ENCODE data around the gene OSBPL5. TPM values are rescaled to one million over a fixed set of nuclear protein-coding genes. Genes with fewer than 3 reads are reported as not detected.

Gene OSBPL5
- total RNA-seq, 1 experiment from 2014 or later, result not detected

DNA sequence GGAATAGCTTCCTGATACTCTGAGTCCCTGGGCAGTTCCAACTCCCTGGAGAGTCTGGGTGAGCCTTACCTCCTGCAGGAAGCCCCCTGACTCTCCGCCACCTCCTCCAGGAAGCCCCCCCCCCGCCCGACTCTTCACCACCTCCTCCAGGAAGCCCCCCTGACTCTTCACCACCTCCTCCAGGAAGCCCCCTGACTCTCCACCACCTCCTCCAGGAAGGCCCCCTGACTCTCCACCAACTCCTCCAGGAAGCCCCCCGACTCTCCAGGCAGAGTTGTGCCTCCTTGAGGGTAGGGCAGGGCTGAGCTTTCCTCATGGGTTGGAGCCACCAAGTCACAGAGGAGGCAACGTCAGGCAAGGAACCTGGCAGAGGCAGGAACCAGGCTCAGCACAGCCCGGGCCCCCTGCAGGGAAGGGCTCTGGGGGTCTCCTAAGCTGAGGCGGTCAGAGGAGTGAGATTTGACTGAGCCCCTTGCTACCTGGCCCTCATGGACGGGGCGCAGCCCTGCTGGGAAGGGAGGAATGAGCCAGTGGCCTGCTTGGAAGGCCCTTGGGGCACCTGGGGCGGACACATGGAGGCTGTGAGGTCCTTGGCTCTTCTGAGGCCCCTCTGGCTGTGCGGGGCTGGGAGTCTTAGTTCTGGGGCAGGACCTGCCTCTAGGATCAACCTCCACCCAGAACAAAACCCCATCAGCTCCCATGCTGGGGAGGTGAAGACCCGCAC is 35.4 kb upstream of the OSBPL5 start:
- H2AFZ ChIP-seq (ENCODE audit: low read length), result no peak overlapping the region
- no peaks in the 10 kb centered on the region for H3K9me3 ChIP-seq (ENCODE audit: low read length)
- no peak overlapping the region for H3K4me2 ChIP-seq (ENCODE audit: low read depth, low read length, poor library complexity, severe bottlenecking)
- no peaks in the 10 kb centered on the region for H3K79me2 ChIP-seq (ENCODE audit: low read length)
- DNase-seq, result no peak
- H3K27ac ChIP-seq (ENCODE audit: low read length), result no peak overlapping the region
- H4K20me1 ChIP-seq (ENCODE audit: insufficient read depth, low read depth, low read length), result no peaks in the 10 kb centered on the region
- no peak overlapping the region for H3K4me3 ChIP-seq (ENCODE audit: low read length)
- H3K9ac ChIP-seq (ENCODE audit: low read length), result no peak overlapping the region
- no peaks in the 10 kb centered on the region for H3K36me3 ChIP-seq (ENCODE audit: insufficient read depth, low read length)
- no peaks in the 10 kb centered on the region for H3K9me2 ChIP-seq (replicated peaks; ENCODE audit: insufficient read depth, low read length)
- H3K4me1 ChIP-seq (ENCODE audit: low read length), result peaks cover 5% of the 10 kb centered on the region
- no peaks in the 10 kb centered on the region for H3K27me3 ChIP-seq (ENCODE audit: low read length)

DNA sequence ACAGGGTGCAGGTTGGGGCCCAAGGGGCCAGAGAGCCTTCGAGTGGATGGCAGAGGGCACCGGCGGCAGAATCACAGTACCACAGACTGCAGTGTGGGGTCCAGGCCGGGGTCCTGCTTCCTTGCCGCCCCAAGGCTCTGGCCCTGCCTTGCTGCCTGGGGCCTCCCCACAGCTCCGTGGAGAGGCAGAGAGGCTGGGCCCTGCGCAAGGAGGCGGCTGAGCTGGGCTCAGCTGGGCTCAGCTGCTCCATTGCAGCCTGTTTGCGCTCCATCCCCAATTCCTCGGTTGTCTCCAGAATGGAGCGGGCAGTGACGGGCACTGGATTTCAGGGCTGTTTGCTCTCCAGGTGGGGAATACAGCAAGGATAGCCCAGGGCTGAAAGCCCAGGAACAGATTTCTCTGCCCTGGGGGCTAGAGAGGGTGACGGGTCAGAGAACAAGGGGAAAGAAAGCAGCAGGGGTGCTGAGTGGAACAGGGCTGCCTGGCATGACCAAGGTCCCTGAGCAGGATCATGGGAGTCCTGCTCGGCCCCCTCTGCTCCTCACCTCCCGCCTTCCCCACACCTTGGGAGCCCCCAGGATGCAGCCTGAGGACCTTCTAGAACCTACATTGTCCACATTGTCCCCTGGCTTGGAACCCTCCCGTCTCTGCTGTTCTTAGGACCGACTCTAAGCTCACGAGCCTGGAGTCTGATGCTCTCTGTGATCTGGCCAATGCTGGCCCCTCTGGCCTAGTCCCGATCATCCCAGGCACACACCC is 34.6 kb upstream of the OSBPL5 start:
- Histone ChIP-seq H3K4me2 (ENCODE audit: low read depth, low read length, poor library complexity, severe bottlenecking) (no peak overlapping the region), H3K27me3 (ENCODE audit: low read length) (no peaks in the 10 kb centered on the region), H4K20me1 (ENCODE audit: insufficient read depth, low read depth, low read length) (no peaks in the 10 kb centered on the region)

DNA sequence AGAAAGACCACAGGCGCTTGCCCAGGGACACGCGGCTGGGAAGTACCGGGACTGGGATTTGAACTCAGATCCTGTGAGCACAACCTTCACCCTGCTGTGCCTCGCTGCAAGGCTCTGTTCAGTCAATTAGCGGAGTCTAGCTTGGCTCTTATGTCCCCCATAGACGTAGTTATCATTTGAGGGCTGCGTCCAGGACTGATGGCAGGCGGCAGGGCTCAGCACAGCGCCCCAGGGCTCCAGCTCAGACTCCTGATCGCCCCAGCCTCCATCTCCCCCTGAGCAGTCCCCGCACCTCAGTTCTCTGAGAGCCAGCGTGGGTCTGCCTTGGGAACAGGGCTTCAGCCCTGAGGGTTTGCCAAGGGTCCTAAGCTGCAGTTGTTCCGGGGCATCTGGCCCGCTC is 33.7 kb upstream of the OSBPL5 start:
- no peak overlapping the region for H3K9ac ChIP-seq (ENCODE audit: low read length)
- no peak overlapping the region for H3K4me3 ChIP-seq (ENCODE audit: low read length)
- no peaks in the 10 kb centered on the region for H3K9me2 ChIP-seq (replicated peaks; ENCODE audit: insufficient read depth, low read length)
- H3K79me2 ChIP-seq (ENCODE audit: low read length), result no peaks in the 10 kb centered on the region
- no peaks in the 10 kb centered on the region for H3K36me3 ChIP-seq (ENCODE audit: insufficient read depth, low read length)
- no peaks in the 10 kb centered on the region for H3K9me3 ChIP-seq (ENCODE audit: low read length)
- no peaks in the 10 kb centered on the region for H3K27me3 ChIP-seq (ENCODE audit: low read length)
- peaks cover 5% of the 10 kb centered on the region for H3K4me1 ChIP-seq (ENCODE audit: low read length)
- H4K20me1 ChIP-seq (ENCODE audit: insufficient read depth, low read depth, low read length), result no peaks in the 10 kb centered on the region
- no peak overlapping the region for H3K27ac ChIP-seq (ENCODE audit: low read length)
- H2AFZ ChIP-seq (ENCODE audit: low read length), result no peak overlapping the region
- no peak for DNase-seq
- no peak overlapping the region for H3K4me2 ChIP-seq (ENCODE audit: low read depth, low read length, poor library complexity, severe bottlenecking)

More for the DNA sequence above, 34.6 kb upstream of the OSBPL5 start:
- H3K9me2 ChIP-seq (replicated peaks; ENCODE audit: insufficient read depth, low read length), result no peaks in the 10 kb centered on the region
- H3K4me3 ChIP-seq (ENCODE audit: low read length), result no peak overlapping the region
- no peaks in the 10 kb centered on the region for H3K9me3 ChIP-seq (ENCODE audit: low read length)
- no peak overlapping the region for H3K27ac ChIP-seq (ENCODE audit: low read length)
- H3K36me3 ChIP-seq (ENCODE audit: insufficient read depth, low read length), result no peaks in the 10 kb centered on the region
- H3K4me1 ChIP-seq (ENCODE audit: low read length), result peaks cover 5% of the 10 kb centered on the region
- H3K9ac ChIP-seq (ENCODE audit: low read length), result no peak overlapping the region
- no peak for DNase-seq
- H3K79me2 ChIP-seq (ENCODE audit: low read length), result no peaks in the 10 kb centered on the region
- no peak overlapping the region for H2AFZ ChIP-seq (ENCODE audit: low read length)

DNA sequence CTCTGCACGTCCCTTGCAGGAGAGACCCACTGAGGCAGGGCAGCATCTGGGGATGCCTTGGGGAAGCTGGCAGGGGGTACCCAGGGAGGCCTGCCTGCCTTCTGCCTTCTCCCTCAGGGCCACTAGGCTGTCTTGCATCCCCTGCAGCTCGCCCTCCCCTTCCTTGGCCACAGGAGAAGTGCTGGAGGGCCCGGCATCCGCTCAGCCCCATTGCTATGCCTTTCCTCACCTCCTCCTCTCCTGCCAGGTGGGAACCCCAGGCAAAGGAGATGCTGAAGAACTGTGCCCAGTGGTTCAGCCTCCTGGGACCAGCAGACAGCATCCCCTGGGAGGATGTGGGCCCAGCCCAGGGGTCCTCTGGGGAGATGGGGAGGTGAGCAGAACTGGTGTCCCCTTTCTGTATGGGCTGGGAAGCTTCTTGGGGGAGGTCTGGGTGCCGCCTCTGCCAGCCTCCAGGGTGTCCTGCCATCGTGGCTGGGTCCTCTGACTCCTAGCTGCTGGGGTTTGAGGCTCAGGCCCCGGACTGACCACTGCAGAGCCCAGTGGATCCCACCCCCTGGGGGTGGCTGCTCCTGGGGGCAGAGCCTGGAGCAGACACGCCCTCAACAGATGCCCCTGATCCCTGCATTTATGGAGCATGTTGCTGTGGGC is 32.9 kb upstream of the OSBPL5 start:
- H4K20me1 ChIP-seq (ENCODE audit: insufficient read depth, low read depth, low read length), result no peaks in the 10 kb centered on the region
- no peaks in the 10 kb centered on the region for H3K9me3 ChIP-seq (ENCODE audit: low read length)
- no peaks in the 10 kb centered on the region for H3K79me2 ChIP-seq (ENCODE audit: low read length)
- DNase-seq, result no peak
- H3K4me3 ChIP-seq (ENCODE audit: low read length), result no peak overlapping the region
- H3K9ac ChIP-seq (ENCODE audit: low read length), result no peak overlapping the region
- no peak overlapping the region for H3K4me2 ChIP-seq (ENCODE audit: low read depth, low read length, poor library complexity, severe bottlenecking)
- no peaks in the 10 kb centered on the region for H3K36me3 ChIP-seq (ENCODE audit: insufficient read depth, low read length)
- peaks cover 5% of the 10 kb centered on the region for H3K4me1 ChIP-seq (ENCODE audit: low read length)
- H3K9me2 ChIP-seq (replicated peaks; ENCODE audit: insufficient read depth, low read length), result no peaks in the 10 kb centered on the region
- no peaks in the 10 kb centered on the region for H3K27me3 ChIP-seq (ENCODE audit: low read length)
- no peak overlapping the region for H2AFZ ChIP-seq (ENCODE audit: low read length)
- H3K27ac ChIP-seq (ENCODE audit: low read length), result no peak overlapping the region

DNA sequence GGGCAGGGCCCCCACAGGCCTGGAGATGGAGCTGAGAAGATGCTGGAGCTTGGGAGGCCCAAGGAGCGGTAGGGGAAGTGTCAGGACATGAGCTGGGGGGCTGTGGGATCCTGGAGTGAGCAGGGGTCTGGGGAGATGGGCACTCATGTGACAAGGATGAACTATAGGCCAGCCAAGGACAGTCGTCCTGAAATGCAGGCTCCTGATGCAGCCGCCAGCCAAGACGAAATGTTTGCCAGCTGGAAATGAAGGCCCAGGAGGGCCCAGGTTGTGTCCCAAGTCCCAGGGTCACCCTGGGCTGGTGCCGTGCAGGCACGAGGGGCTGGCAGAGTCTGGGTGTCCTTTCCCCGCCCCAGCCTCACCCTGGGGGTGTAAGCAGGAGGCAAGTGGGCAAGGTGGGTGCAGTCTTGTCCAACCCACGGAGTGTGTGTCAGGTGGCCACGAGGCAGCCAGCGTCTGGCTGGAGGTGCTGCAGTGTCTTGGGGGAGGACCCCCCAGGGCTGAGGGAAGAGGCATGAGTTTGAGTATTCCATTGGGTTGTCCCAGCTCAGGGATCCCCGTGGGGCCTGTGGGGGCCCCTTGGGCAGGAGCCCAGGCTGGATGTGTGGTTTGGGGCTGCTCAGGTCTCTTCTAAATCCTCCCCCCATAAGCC is 32.1 kb upstream of the OSBPL5 start:
- H3K4me3 ChIP-seq (ENCODE audit: low read length), result no peak overlapping the region
- H3K4me1 ChIP-seq (ENCODE audit: low read length), result peaks cover 5% of the 10 kb centered on the region
- no peaks in the 10 kb centered on the region for H3K9me2 ChIP-seq (replicated peaks; ENCODE audit: insufficient read depth, low read length)
- no peak overlapping the region for H2AFZ ChIP-seq (ENCODE audit: low read length)
- H3K4me2 ChIP-seq (ENCODE audit: low read depth, low read length, poor library complexity, severe bottlenecking), result no peak overlapping the region
- no peaks in the 10 kb centered on the region for H3K27me3 ChIP-seq (ENCODE audit: low read length)
- H4K20me1 ChIP-seq (ENCODE audit: insufficient read depth, low read depth, low read length), result no peaks in the 10 kb centered on the region
- no peak for DNase-seq
- H3K9me3 ChIP-seq (ENCODE audit: low read length), result no peaks in the 10 kb centered on the region
- no peaks in the 10 kb centered on the region for H3K79me2 ChIP-seq (ENCODE audit: low read length)
- H3K36me3 ChIP-seq (ENCODE audit: insufficient read depth, low read length), result no peaks in the 10 kb centered on the region
- no peak overlapping the region for H3K27ac ChIP-seq (ENCODE audit: low read length)
- no peak overlapping the region for H3K9ac ChIP-seq (ENCODE audit: low read length)

DNA sequence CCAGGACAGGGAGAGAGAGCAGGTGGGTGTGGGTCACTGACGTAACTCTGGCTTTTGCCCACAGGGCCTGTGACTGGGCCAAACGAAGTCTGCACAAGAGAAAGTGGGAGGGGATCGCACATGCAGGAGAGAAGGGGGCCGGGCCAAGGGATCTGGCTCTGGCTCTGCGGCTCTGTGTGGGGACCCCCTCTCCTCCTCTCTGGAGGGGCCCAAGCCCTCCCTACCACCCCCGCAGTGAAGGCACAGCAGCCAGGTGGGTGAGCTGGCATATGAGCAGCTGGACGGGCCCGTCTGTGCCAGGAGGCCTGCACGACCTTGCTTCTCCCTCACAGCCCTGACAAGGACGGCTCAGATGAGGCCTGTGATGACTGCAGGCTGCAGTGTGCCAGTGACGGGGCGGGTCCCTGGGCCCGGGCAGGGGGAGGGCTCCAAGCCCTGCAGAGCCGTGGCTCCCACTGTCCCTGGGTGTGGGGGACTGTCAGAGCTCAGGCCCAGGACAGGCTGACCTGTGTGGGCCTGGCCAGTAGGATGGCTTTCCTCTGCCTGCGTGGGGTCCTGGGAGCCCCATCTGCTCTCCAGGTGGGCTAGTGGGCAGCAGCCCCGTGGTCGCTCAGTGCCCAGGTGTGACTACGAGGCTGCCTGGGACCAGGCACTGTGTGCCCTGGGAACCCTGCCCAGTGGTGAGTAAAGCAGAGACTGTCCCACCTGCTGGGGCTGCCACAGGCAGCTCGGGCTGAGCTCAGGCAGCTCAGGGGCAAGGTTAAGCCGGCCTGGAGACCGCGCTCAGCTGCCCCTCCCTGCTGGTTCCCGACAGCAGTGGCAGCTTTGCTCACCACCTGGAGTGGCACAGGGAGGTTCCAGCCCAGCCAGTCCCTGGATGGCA is 31.3 kb upstream of the OSBPL5 start:
- Histone ChIP-seq H2AFZ (ENCODE audit: low read length) (no peak overlapping the region), H3K4me3 (ENCODE audit: low read length) (no peak overlapping the region), H3K9ac (ENCODE audit: low read length) (no peak overlapping the region), H3K4me1 (ENCODE audit: low read length) (peaks cover 5% of the 10 kb centered on the region), H3K27me3 (ENCODE audit: low read length) (no peaks in the 10 kb centered on the region), H3K4me2 (ENCODE audit: low read depth, low read length, poor library complexity, severe bottlenecking) (no peak overlapping the region), H3K9me3 (ENCODE audit: low read length) (no peaks in the 10 kb centered on the region), H3K79me2 (ENCODE audit: low read length) (no peaks in the 10 kb centered on the region), H3K27ac (ENCODE audit: low read length) (no peak overlapping the region), H4K20me1 (ENCODE audit: insufficient read depth, low read depth, low read length) (no peaks in the 10 kb centered on the region), H3K36me3 (ENCODE audit: insufficient read depth, low read length) (no peaks in the 10 kb centered on the region), H3K9me2 (replicated peaks; ENCODE audit: insufficient read depth, low read length) (no peaks in the 10 kb centered on the region)
- no peak for DNase-seq

DNA sequence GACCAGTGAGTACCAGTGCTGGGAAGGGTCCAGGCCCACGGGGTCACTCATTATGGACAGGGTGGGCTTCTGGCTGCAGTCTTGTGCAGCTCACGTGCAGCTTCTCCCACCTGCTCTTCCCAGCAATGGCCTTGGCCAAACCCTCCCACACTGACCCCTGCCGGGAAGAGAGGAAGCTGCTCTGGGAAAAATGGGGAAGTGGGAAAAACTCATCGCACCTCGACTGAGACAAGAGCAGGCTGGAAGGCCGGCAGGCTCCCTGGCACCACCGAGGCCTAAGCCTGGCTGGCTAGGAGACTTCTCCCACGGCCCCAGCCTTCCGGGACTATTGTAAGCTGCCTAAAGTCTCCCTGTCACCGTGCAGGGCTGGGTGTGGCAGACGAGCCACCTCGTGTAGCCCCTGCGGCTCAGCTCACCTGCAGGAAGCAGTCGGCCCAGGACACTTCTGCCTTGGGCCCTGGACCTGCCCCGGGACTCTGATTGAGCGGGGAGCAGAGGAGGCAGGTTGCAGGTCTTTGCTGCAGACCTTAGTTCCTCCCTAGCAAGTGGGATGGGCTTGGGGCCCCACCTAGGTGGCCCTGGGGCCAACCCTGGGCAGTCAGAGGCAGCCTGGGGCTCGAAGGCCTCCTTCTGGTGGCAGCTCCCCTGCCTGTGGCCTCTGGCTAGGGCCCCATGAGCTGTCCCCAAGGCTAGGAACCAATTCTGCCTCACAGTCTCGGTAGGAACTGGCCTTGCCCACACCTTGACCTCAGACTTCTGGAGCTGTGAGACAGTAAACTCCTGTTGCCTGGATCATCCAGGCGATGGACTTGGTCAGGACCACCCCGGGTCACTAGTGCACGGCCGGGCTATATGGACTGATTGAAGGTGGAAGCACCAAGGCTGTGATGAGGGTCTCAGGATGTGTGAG is 30.4 kb upstream of the OSBPL5 start:
- H2AFZ ChIP-seq (ENCODE audit: low read length), result no peak overlapping the region
- H3K27me3 ChIP-seq (ENCODE audit: low read length), result no peaks in the 10 kb centered on the region
- H3K4me3 ChIP-seq (ENCODE audit: low read length), result no peak overlapping the region
- H3K9me3 ChIP-seq (ENCODE audit: low read length), result no peaks in the 10 kb centered on the region
- no peak overlapping the region for H3K4me2 ChIP-seq (ENCODE audit: low read depth, low read length, poor library complexity, severe bottlenecking)
- no peaks in the 10 kb centered on the region for H3K9me2 ChIP-seq (replicated peaks; ENCODE audit: insufficient read depth, low read length)
- H3K9ac ChIP-seq (ENCODE audit: low read length), result no peak overlapping the region
- no peak for DNase-seq
- H3K4me1 ChIP-seq (ENCODE audit: low read length), result peaks cover 5% of the 10 kb centered on the region
- H3K36me3 ChIP-seq (ENCODE audit: insufficient read depth, low read length), result no peaks in the 10 kb centered on the region
- H3K27ac ChIP-seq (ENCODE audit: low read length), result no peak overlapping the region
- no peaks in the 10 kb centered on the region for H4K20me1 ChIP-seq (ENCODE audit: insufficient read depth, low read depth, low read length)
- no peaks in the 10 kb centered on the region for H3K79me2 ChIP-seq (ENCODE audit: low read length)

Data from Karpas-422 (cell line).